ENCODE data around the gene PTK6. TPM values are rescaled to one million over a fixed set of nuclear protein-coding genes. Genes with fewer than 3 reads are reported as not detected.

PTK6 gene
- total RNA-seq, 2 experiments from 2014 or later, result 0.35 to 0.38 TPM

GRCh38 chr20:63522981-63523611 lies 14.1 kb downstream of the PTK6 start:
- no peaks in the 10 kb centered on the region for H3K27me3 Mint-ChIP-seq (ENCODE audit: low read depth)

GRCh38 chr20:63522091-63522868 lies 14.9 kb downstream of the PTK6 start:
- DNase-seq, result no peak
- Mint-ChIP-seq H3K27me3 (ENCODE audit: low read depth) (no peaks in the 10 kb centered on the region), H3K27ac (peak overlapping the region; percentile 39), H3K36me3 (ENCODE audit: low read depth) (peaks cover 24% of the 10 kb centered on the region), H3K9me3 (peaks cover 7% of the 10 kb centered on the region), H3K4me3 (peak overlapping the region; percentile 56), H3K4me1 (ENCODE audit: low read depth) (peaks cover 8% of the 10 kb centered on the region)
- CTCF ChIA-PET, result interaction anchor here (0.6 to 1.9 kb wide), 3 partner anchors 15 to 41 kb away, joined by 4 to 8 read pairs (median 6); partner anchors contain the start of gene PTK6
- intact Hi-C loops (cut with micrococcal nuclease), result no loop called here

More at GRCh38 chr20:63522981-63523611, 14.1 kb downstream of the PTK6 start:
- no peak overlapping the region for H3K27ac Mint-ChIP-seq
- intact Hi-C loops (cut with micrococcal nuclease), result no loop called here
- H3K9me3 Mint-ChIP-seq, result peaks cover 7% of the 10 kb centered on the region
- no peak overlapping the region for H3K4me3 Mint-ChIP-seq
- H3K4me1 Mint-ChIP-seq (ENCODE audit: low read depth), result peaks cover 8% of the 10 kb centered on the region
- H3K36me3 Mint-ChIP-seq (ENCODE audit: low read depth), result peaks cover 24% of the 10 kb centered on the region
- DNase-seq, result no peak
- CTCF ChIA-PET, result interaction anchor here (0.6 to 1.3 kb wide), 3 partner anchors 14 to 42 kb away, joined by 4 to 6 read pairs (median 4); partner anchors contain the start of gene PTK6

GRCh38 chr20:63521602-63522001 lies 15.6 kb downstream of the PTK6 start:
- peak overlapping the region; percentile 68 for H3K27ac Mint-ChIP-seq
- CTCF ChIA-PET, result interaction anchor here (1.1 to 1.9 kb wide), 2 partner anchors 16 to 25 kb away, joined by 3 to 8 read pairs; partner anchors contain the start of gene PTK6
- peaks cover 8% of the 10 kb centered on the region for H3K4me1 Mint-ChIP-seq (ENCODE audit: low read depth)
- peaks cover 24% of the 10 kb centered on the region for H3K36me3 Mint-ChIP-seq (ENCODE audit: low read depth)
- intact Hi-C loops (cut with micrococcal nuclease), result loop anchor here (2.0 kb wide), 2 partner anchors 25 to 87 kb away; no protein-coding TSS in a partner anchor
- no peak for DNase-seq
- no peaks in the 10 kb centered on the region for H3K27me3 Mint-ChIP-seq (ENCODE audit: low read depth)
- H3K4me3 Mint-ChIP-seq, result peak overlapping the region; percentile 75
- H3K9me3 Mint-ChIP-seq, result peaks cover 7% of the 10 kb centered on the region

GRCh38 chr20:63520934-63521601 lies 16.1 kb downstream of the PTK6 start:
- CTCF ChIA-PET, result interaction anchor here (1.1 to 1.9 kb wide), 2 partner anchors 16 to 24 kb away, joined by 3 to 8 read pairs; partner anchors contain the start of gene PTK6
- peak; percentile 76 for DNase-seq
- H3K4me3 Mint-ChIP-seq, result peak overlapping the region; percentile 75
- intact Hi-C loops (cut with micrococcal nuclease), result loop anchor here (1.0 to 2.0 kb wide), 5 partner anchors 16 to 305 kb away; partner anchors contain the start of genes PTK6 and YTHDF1
- peaks cover 7% of the 10 kb centered on the region for H3K9me3 Mint-ChIP-seq
- peak overlapping the region; percentile 68 for H3K27ac Mint-ChIP-seq
- peaks cover 24% of the 10 kb centered on the region for H3K36me3 Mint-ChIP-seq (ENCODE audit: low read depth)
- no peaks in the 10 kb centered on the region for H3K27me3 Mint-ChIP-seq (ENCODE audit: low read depth)
- peaks cover 8% of the 10 kb centered on the region for H3K4me1 Mint-ChIP-seq (ENCODE audit: low read depth)

- peak; percentile 81 for DNase-seq
- H3K27me3 Mint-ChIP-seq (ENCODE audit: low read depth), result peaks cover 2% of the 10 kb centered on the region
- CTCF ChIA-PET, result interaction anchor here (1.1 to 1.9 kb wide), 2 partner anchors 17 to 24 kb away, joined by 3 to 8 read pairs; partner anchors contain the start of gene PTK6
- H3K4me3 Mint-ChIP-seq, result peak within 1 kb of the TSS; percentile 75
- peaks cover 8% of the 10 kb centered on the region for H3K4me1 Mint-ChIP-seq (ENCODE audit: low read depth)
- H3K9me3 Mint-ChIP-seq, result peaks cover 7% of the 10 kb centered on the region
- peak within 1 kb of the TSS; percentile 69 for H3K27ac Mint-ChIP-seq
- intact Hi-C loops (cut with micrococcal nuclease), result loop anchor here (1.0 to 2.0 kb wide), 5 partner anchors 17 to 304 kb away; partner anchors contain the start of genes PTK6 and YTHDF1
- peaks cover 24% of the 10 kb centered on the region for H3K36me3 Mint-ChIP-seq (ENCODE audit: low read depth)
Measured at GRCh38 chr20:63520504-63520933, 16.7 kb downstream of the PTK6 start, which contains the start of gene PPDPF. Gene PPDPF, plus strand, starts transcription at chr20:63520765. Its CDS starts 544 bp downstream, at chr20:63521309.

- CTCF ChIA-PET, result interaction anchor here (0.6 to 1.9 kb wide), 2 partner anchors 23 to 187 kb away, joined by 3 to 8 read pairs; no protein-coding TSS in a partner anchor
- H3K27ac Mint-ChIP-seq, result no peak overlapping the region
- H3K36me3 Mint-ChIP-seq (ENCODE audit: low read depth), result peaks cover 24% of the 10 kb centered on the region
- DNase-seq, result peak; percentile 64
- peaks cover 8% of the 10 kb centered on the region for H3K4me1 Mint-ChIP-seq (ENCODE audit: low read depth)
- H3K27me3 Mint-ChIP-seq (ENCODE audit: low read depth), result peaks cover 3% of the 10 kb centered on the region
- intact Hi-C loops (cut with micrococcal nuclease), result loop anchor here (1.0 to 2.0 kb wide), 5 partner anchors 17 to 304 kb away; partner anchors contain the start of genes PTK6 and YTHDF1
- H3K4me3 Mint-ChIP-seq, result peak overlapping the region; percentile 66
- H3K9me3 Mint-ChIP-seq, result peaks cover 7% of the 10 kb centered on the region
Measured at GRCh38 chr20:63519668-63520503, 17.3 kb downstream of the PTK6 start.

- CTCF ChIA-PET, result interaction anchor here (0.6 kb wide), 1 partner anchor 188 kb away, joined by 3 read pairs; no protein-coding TSS in a partner anchor
- H3K9me3 Mint-ChIP-seq, result peaks cover 9% of the 10 kb centered on the region
- H3K36me3 Mint-ChIP-seq (ENCODE audit: low read depth), result peaks cover 20% of the 10 kb centered on the region
- intact Hi-C loops (cut with micrococcal nuclease), result no loop called here
- H3K4me3 Mint-ChIP-seq, result peak overlapping the region; percentile 66
- no peak overlapping the region for H3K27ac Mint-ChIP-seq
- DNase-seq, result no peak
- H3K4me1 Mint-ChIP-seq (ENCODE audit: low read depth), result peaks cover 8% of the 10 kb centered on the region
- H3K27me3 Mint-ChIP-seq (ENCODE audit: low read depth), result peaks cover 3% of the 10 kb centered on the region
Measured at GRCh38 chr20:63518946-63519667, 18.1 kb downstream of the PTK6 start.

GRCh38 chr20:63518351-63518861 lies 18.8 kb downstream of the PTK6 start:
- H3K4me3 Mint-ChIP-seq, result no peak overlapping the region
- intact Hi-C loops (cut with micrococcal nuclease), result no loop called here
- H3K9me3 Mint-ChIP-seq, result peaks cover 5% of the 10 kb centered on the region
- H3K27me3 Mint-ChIP-seq (ENCODE audit: low read depth), result peaks cover 5% of the 10 kb centered on the region
- peaks cover 15% of the 10 kb centered on the region for H3K36me3 Mint-ChIP-seq (ENCODE audit: low read depth)
- no peak for DNase-seq
- CTCF ChIA-PET, result interaction anchor here (1.4 kb wide), 1 partner anchor 22 kb away, joined by 3 read pairs; no protein-coding TSS in a partner anchor
- no peak overlapping the region for H3K27ac Mint-ChIP-seq
- peaks cover 6% of the 10 kb centered on the region for H3K4me1 Mint-ChIP-seq (ENCODE audit: low read depth)

GRCh38 chr20:63517376-63518309 lies 19.5 kb downstream of the PTK6 start:
- Mint-ChIP-seq H3K27me3 (ENCODE audit: low read depth) (peaks cover 10% of the 10 kb centered on the region), H3K9me3 (peaks cover 4% of the 10 kb centered on the region), H3K27ac (no peak overlapping the region), H3K4me1 (ENCODE audit: low read depth) (peaks cover 5% of the 10 kb centered on the region), H3K36me3 (ENCODE audit: low read depth) (peaks cover 7% of the 10 kb centered on the region), H3K4me3 (no peak overlapping the region)
- DNase-seq, result no peak
- intact Hi-C loops (cut with micrococcal nuclease), result no loop called here
- CTCF ChIA-PET, result interaction anchor here (1.4 kb wide), 1 partner anchor 21 kb away, joined by 3 read pairs; no protein-coding TSS in a partner anchor

Measured in activated naive CD4-positive, alpha-beta T cell treated with anti-CD3 and anti-CD28 coated beads for 36 hours (primary cell).